Measurements from ENCODE around the gene NUAK2.

DNA sequence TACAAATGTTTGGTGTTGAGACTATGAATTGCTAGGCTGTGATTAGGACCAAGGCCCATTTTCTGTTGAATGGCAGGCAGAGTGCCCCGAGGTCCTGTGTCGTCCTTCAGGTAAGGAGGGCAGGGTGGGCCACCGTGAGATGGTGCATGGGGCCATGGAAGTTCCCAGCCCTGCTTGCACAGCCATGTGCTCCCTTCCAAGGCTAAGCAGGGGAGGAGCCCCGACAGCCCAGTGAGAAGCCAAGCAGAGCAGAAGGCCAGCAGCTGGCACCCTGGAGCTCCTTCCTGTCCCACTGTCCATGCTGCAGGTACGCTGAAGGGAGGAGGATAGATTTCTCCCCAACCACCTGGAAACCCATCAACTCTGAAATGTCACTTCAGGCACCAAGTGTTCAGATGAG, 8.2 kb upstream of the NUAK2 start:
- TF ChIP-seq, protein P1, sequence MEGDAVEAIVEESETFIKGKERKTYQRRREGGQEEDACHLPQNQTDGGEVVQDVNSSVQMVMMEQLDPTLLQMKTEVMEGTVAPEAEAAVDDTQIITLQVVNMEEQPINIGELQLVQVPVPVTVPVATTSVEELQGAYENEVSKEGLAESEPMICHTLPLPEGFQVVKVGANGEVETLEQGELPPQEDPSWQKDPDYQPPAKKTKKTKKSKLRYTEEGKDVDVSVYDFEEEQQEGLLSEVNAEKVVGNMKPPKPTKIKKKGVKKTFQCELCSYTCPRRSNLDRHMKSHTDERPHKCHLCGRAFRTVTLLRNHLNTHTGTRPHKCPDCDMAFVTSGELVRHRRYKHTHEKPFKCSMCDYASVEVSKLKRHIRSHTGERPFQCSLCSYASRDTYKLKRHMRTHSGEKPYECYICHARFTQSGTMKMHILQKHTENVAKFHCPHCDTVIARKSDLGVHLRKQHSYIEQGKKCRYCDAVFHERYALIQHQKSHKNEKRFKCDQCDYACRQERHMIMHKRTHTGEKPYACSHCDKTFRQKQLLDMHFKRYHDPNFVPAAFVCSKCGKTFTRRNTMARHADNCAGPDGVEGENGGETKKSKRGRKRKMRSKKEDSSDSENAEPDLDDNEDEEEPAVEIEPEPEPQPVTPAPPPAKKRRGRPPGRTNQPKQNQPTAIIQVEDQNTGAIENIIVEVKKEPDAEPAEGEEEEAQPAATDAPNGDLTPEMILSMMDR (IDR thresholded peaks at IDR 0.05), result no peak
- TF ChIP-seq POLR2A (IDR thresholded peaks at IDR 0.05), result no peak
